Heart left ventricle (tissue), 13 donors: ENCODE results near the gene PSAPL1.

Experiments
- POLR2A ChIP-seq, 2 donors: fragments of 450-650 bp; IDR thresholded peaks; one replicate each; pipeline ENCODE4 v1.6.1; 2017; ENCODE audit warnings: antibody characterized with exemption in 2 of 2, mild to moderate bottlenecking in 2 of 2, moderate library complexity in 2 of 2
- TF ChIP-seq, protein P1 (sequence below), 12 donors: fragments of 200-600 bp; sonication (generic) in 4 of 12; IDR thresholded peaks; one replicate each; pipeline versions ENCODE4 v1.5.0 to v1.8.0; 2018 to 2022; ENCODE audit warnings: antibody characterized with exemption in 12 of 12, mild to moderate bottlenecking in 5 of 12
- donor health status: ischemic (EF 13 %, LVEDD 7.1; RV severe dilation, severe dysfunction).
- donor health status: DM: no; HTN: yes; CAD: no.
- donor health status: DM: no; HTN: no; CAD: no.
- donor health status: ischemic (EF 25% LVEDD 6.9; RV normal size, moderate dysfunction).
- donor health status: ischemic (EF 25% LVEDD 5.7; RV mildly dilated, moderate dysfunction).
- donor health status: ischemic (EF 35%, LVEDD 5.7; RV mildly dilated, moderate dysfunction).
- donor health status: nonischemic (EF 11% LVEDD 7.7; RV severe dilation, severe dysfunction).
- donor health status: DM: yes; HTN: yes; CAD: no.
- donor health status: PGD.
- donor health status: ischemic (EF 29% LVEDD 5.4; RV normal size, mild dysfunction).
- donor health status: nonischemic (EF 23%, LVEDD 6.1; RV moderate dilation, normal function).

GRCh38 chr4:7390336-7390735, 44.4 kb downstream of the PSAPL1 start:
- TF ChIP-seq, protein P1, sequence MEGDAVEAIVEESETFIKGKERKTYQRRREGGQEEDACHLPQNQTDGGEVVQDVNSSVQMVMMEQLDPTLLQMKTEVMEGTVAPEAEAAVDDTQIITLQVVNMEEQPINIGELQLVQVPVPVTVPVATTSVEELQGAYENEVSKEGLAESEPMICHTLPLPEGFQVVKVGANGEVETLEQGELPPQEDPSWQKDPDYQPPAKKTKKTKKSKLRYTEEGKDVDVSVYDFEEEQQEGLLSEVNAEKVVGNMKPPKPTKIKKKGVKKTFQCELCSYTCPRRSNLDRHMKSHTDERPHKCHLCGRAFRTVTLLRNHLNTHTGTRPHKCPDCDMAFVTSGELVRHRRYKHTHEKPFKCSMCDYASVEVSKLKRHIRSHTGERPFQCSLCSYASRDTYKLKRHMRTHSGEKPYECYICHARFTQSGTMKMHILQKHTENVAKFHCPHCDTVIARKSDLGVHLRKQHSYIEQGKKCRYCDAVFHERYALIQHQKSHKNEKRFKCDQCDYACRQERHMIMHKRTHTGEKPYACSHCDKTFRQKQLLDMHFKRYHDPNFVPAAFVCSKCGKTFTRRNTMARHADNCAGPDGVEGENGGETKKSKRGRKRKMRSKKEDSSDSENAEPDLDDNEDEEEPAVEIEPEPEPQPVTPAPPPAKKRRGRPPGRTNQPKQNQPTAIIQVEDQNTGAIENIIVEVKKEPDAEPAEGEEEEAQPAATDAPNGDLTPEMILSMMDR (IDR thresholded peaks at IDR 0.05) = no peak
- TF ChIP-seq POLR2A (IDR thresholded peaks at IDR 0.05) = no peak
